HS-5 (cell line): Measurements from ENCODE around the gene ZSCAN2.
A peak's percentile ranks its signal among the peaks of the same experiment; 100 is the strongest.

Source experiments
- DNase-seq: peaks from one replicate; pipeline ENCODE4 v3.0.0-alpha.2; 2012; ENCODE audit warnings: low read depth

The ZSCAN2 gene

DNA sequence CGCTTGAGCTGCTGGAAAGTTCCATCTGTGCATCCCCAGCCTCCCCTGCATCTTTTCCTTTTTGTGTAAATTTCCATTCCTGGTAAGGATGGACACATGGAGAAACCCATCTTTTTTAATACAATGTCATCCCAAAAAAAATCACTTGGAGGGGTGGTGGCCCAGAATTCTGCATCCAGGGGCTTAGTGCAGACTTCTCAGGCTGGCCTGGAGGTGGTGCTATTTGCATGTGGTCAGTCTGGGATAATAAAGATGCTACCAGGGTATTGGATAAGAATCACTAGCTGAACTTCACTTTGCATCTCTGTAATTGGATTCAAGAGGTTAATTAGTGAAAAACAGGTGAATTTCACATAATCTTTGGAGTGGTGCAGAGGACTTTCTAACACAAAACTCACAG is 1.8 kb upstream of the ZSCAN2 start:
- no peak for DNase-seq

DNA sequence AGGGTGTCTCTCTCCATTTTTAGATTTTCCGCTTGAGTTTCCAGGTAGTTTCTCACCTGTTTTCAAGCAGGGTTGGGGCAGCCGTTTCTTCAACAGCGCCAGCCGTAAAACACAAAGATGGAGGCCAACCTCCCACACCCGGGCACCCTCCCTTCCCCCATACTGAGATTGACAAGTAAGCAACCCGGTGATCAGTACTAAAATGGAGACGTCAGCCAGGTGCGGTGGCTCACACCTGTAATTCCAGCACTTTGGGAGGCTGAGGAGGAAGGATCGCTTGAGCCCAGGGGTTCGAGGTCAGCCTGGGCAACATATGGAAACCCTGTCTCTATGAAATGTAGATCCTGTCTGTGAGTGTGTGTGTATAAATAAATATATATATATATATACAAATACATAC is 903 bp upstream of the ZSCAN2 start:
- no peak for DNase-seq

DNA sequence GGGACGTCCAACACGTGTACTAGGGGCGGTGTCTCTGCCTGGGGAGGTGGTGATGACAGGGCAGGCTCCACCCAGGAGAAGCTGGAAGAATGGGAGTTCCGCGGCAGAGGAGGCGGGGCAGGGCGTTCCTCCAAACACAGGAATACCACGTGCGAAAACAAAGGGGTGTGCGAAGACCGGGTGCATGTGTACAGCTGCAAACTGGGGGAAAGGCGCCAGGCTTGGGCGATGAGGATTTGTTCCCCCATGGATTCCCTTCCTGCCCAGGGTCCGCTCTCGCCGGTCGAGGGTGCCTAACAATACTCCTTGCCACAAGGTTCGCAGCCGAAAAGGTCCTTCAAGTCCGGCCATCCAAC is 500 bp upstream of the ZSCAN2 start:
- DNase-seq, result peak; percentile 52

- no peak for DNase-seq
Measured at GRCh38 chr15:84601555-84601838, 688 bp downstream of the ZSCAN2 start.

- no peak for DNase-seq
Measured at GRCh38 chr15:84603630-84604379, 3.0 kb downstream of the ZSCAN2 start.

- no peak for DNase-seq
Measured at GRCh38 chr15:84604826-84605553, 4.2 kb downstream of the ZSCAN2 start.

DNA sequence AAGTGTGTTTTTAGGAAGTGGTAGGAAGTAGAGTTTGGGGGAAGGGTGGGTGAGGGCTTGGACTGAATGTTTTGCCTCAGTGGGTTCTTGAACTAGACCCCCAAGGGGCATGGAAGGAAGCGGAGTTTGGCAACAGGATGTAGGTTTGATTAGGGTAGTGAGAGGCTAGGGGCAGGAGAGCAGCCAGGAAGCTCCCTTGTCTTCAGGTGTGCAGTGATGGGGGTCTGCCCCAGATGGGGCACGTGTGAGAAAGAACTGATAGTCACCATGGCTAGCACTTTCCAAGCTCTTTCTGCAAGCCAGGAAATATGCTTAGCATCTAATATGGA is 4.7 kb downstream of the ZSCAN2 start:
- no peak for DNase-seq

- no peak for DNase-seq
Measured at GRCh38 chr15:84606653-84607120, 5.9 kb downstream of the ZSCAN2 start.

DNA sequence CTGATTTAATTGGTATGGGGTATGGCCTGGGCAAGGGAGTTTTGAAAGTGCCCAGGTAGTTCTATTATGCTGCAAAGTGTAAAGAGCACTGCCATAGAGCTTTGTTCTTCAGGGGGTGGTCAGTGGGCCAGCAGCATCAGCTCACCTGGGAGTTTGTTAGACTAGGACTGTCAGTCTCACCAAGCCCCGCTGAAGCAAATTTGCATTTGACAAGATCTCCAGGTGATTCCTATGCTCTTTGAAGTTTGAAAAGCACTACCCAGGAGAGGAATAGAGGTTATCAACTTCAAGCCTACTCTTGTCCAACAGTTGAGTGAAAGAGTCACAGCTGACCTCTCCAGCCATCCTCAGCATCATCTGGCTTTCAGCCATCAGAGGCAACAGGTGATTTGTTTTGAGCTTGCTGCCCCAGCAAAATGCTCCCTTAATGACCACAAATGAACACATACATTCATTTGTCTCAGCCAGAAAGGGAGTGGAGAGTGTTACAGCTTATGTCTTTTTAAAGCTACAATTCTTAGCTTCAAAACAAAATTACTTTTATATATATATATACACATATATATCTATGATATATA is 8.0 kb downstream of the ZSCAN2 start:
- DNase-seq, result no peak

- no peak for DNase-seq
Measured at GRCh38 chr15:84609818-84610525, 9.2 kb downstream of the ZSCAN2 start.

- no peak for DNase-seq
Measured at GRCh38 chr15:84611631-84612030, 10.8 kb downstream of the ZSCAN2 start.

GRCh38 chr15:84616235-84616634 is 15.4 kb downstream of the ZSCAN2 start:
- DNase-seq, result no peak

DNA sequence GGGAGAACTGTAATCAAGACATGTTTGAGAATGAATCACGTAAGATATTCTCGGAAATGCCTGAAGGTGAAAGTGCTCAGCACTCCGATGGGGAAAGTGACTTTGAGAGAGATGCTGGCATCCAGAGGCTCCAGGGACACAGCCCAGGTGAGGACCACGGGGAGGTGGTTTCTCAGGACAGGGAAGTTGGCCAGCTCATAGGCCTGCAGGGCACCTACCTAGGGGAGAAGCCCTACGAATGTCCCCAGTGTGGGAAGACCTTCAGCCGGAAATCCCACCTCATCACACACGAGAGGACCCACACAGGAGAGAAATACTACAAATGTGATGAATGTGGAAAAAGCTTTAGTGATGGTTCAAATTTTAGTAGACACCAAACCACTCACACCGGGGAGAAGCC is 19.8 kb downstream of the ZSCAN2 start:
- no peak for DNase-seq

DNA sequence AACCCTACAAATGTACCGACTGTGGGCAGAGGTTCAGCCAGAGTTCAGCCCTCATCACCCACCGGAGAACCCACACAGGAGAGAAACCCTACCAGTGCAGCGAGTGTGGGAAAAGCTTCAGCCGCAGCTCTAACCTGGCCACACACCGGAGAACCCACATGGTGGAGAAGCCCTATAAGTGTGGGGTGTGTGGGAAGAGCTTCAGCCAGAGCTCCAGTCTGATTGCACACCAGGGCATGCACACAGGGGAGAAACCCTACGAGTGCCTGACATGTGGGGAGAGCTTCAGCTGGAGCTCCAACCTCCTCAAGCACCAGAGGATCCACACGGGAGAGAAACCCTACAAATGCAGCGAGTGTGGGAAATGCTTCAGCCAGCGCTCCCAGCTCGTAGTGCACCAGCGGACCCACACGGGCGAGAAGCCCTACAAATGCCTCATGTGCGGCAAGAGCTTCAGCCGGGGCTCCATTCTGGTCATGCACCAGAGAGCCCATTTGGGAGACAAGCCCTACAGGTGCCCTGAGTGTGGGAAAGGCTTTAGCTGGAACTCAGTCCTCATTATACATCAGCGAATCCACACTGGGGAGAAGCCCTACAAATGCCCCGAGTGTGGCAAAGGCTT is 20.7 kb downstream of the ZSCAN2 start:
- DNase-seq, result no peak

DNA sequence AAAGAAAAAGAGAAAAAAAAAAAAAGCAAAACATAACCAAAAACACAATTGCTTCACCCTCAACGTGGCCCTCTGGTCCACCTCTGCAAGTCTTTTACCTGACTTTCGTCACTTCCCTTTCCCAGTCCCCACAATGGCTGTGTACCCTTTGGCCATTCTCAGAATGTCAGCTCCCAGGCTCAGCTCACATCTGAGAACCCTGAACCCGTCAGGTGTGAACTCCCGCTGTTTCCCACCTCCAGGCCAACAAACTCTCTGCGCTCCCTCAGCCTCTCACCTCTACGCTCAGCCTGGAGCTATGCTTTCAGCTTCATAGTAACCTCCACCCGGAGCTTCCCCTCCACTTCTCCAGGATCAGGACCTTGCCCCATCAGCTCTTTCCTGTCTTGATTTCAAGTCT is 23.6 kb downstream of the ZSCAN2 start:
- no peak for DNase-seq

DNA sequence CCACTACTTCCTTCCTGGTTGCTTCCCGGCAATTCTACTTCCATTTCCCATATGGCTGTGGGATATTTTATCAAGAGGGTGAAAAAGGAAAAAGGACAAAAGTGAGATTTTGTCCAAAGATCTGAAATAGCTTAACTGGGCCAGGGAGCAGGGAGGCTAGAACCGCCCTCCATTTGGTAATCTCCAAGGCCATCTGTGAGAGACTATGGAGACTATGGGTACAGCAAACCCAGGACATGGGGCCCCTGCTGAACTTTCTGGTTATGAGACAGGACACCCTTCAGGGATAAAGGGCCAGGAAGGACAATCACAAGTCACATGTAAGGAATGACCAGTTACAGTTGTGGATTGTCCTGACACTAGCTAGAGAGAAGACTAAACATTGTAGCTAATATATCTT is 24.3 kb downstream of the ZSCAN2 start:
- DNase-seq, result no peak

GRCh38 chr15:84629033-84629432 is 28.2 kb downstream of the ZSCAN2 start:
- no peak for DNase-seq

- no peak for DNase-seq
Measured at GRCh38 chr15:84631706-84632272, 31.0 kb downstream of the ZSCAN2 start.

GRCh38 chr15:84633311-84634227 is 32.8 kb downstream of the ZSCAN2 start:
- no peak for DNase-seq

DNA sequence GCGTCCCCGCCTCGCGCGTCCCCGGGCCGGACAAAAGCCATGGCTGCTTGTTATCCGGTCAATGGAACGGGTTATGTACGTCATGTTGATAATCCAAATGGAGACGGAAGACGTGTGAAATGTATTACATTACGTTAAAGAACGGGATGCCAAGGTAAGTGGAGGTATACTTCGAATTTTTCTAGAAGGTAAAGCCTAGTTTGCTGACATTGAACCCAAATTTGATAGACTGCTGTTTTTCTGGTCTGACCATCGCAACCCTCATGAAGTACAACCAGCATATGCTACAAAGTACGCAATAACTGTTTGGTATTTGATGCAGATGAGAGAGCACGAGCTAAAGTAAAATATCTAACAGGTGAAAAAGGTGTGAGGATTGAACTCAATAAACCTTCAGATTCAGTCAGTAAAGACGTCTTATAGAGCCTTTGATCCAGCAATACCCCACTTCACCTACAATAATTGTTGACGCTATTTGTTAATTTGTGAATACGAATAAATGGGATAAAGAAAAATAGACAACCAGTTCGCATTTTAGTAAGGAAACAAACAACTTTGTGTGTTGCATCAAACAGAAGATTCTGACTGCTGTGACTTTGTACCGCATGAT is 33.5 kb downstream of the ZSCAN2 start:
- DNase-seq, result no peak

DNA sequence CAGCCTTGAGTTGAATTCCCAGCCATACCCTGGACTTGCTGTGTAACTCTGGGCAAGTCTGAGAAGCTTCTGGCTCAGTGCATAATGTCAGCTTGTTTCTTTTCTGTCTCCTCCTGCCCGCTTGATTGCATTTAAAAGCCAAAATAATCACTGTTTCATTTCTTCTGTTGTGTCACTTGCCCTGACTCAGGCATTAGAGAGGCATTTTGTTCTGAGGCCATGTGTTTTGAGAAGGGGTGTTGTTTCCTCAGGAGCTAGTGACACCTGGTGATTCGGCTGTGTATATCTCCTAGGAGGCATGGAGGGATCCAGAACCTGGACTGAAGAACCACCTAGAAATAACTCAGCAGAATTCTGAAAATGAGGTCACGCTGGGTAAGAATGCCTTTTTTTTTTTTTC is 37.3 kb downstream of the ZSCAN2 start:
- no peak for DNase-seq
